Muscle of back (tissue), 11 donors: ENCODE data around the gene FNDC11. TPM values are rescaled to one million over a fixed set of nuclear protein-coding genes. Genes with fewer than 3 reads are reported as not detected.

ENCODE experiments used
- DNase-seq, 3 donors: peaks; one replicate each; pipeline versions ENCODE4 v3.0.0 to v3.0.0-alpha.2; 2013
- polyA plus RNA-seq, 10 donors: library from polyadenylated mRNA; unstranded; fragments of 120-200 nt; gene quantifications; one replicate each; pipeline ENCODE4 v1.2.1, GENCODE V29; 2013; ENCODE audit not compliant: insufficient read length in 10 of 10

Gene FNDC11
- polyA plus RNA-seq, 10 donors: 0.12 to 0.36 (median 0.24) TPM; not detected in 3

DNA sequence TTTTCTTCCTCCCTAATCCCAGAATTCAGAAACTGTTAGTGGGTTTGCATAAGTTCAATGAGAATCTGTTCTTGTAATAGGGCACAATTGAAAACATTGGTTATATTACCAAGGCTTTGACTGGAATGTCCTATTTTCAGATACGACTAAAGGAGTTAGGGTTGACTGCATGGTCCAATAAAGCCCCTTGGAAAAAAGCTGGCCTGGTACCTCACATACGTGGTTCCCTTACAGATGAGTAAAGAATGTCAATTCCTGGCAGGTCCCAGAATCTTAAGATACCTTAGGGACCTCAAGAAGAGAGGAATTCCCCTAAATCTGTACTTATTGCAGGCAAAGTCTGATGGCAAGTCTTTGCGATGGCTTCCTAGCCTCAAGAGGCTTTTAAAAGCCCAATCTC is 28.8 kb upstream of the FNDC11 start:
- DNase-seq: no peak

- DNase-seq: no peak
These were observed 28.0 kb upstream of the FNDC11 start for GRCh38 chr20:63525971-63526370.

GRCh38 chr20:63527184-63527583 is 26.8 kb upstream of the FNDC11 start:
- DNase-seq: no peak

DNA sequence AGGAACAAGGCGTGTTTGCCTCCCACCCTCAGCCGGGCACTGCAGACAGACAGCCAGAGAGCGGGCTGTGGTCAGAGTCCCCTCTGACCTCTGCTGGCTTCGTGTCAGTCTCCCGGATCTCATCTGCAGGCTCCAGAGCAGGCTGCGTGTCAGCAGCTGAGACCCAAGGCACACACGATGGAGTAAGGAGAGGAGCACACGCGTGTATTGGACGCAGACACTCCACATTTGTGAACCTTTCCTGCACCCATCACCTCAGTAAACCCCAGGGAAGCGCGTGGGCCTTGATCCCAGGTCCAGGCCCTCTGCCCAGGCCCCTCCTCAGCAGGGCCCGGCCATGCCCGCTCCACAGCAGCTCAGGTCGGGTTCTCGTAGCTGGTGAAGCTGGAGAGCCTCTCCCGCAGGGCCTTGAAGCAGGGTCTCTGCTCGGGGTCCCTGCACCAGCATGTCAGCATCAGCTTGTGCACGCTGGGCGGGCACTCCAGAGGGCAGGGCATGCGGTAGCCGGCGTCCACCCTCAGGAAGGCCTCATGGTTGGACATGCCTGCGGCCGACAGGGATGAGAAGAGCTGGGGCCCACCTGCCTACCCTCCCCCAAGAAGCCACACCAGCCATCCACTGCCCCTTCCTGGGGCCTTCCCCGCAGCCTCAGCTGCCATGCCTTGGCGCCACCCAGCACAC is 24.6 kb upstream of the FNDC11 start:
- no peak for DNase-seq

GRCh38 chr20:63529861-63530787 is 23.8 kb upstream of the FNDC11 start:
- DNase-seq: no peak

DNA sequence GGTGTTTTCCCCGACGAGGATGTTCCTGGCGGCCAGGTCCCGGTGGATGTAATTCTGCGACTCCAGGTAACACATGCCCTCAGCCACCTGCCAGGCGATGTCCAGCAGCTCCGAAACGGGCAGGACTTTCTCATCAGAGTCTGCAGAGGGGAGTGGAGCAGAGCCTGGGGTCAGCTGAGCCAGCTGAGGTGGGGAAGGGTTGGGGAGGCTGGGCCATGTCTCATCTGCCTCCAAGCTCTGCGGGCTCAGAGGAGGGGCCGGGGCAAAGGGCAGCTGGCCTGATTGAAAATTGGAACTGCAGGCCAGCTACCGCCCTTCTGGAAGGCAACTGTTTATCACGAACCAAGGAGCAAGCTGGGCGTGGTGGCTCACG is 23.2 kb upstream of the FNDC11 start:
- DNase-seq: no peak

DNA sequence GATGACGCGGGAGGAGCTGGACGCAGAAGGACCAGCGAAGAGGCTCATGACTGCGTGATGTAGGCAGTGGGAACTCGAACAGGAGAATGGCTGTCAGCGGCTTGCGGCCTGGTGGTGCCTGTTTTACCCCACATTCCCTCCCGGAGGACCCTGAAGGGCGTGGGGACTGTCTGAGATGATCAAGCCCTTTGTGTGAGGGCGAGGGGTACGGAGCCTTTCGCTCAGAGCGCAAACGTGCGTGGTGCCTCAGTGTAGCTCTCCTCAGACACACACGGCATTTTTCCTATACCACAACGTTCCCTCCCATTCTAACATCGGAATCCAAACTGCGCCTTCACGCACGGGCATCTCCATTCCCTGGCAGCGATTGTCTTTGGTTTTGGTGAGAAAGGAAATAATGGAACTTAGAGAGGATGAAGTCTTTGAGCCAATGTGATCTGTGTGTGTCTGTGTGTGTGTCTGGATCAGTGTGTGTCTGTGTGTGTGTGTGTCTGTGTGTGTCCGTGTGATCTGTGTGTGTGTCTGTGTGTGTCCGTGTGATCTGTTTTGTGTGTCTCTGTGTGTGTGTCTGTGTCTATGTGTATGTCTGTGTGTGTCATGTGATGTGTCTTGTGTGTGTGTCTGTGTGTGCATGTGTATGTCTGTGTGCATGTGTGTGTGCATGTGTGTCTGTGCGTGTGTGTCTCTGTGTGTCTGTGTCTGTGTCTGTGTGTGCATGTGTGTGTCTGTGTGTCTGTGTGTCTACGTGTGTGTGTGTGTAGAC is 22.1 kb upstream of the FNDC11 start:
- DNase-seq: no peak

GRCh38 chr20:63532449-63532971 is 21.4 kb upstream of the FNDC11 start:
- DNase-seq: no peak

GRCh38 chr20:63533388-63533787 is 20.6 kb upstream of the FNDC11 start:
- DNase-seq: no peak

DNA sequence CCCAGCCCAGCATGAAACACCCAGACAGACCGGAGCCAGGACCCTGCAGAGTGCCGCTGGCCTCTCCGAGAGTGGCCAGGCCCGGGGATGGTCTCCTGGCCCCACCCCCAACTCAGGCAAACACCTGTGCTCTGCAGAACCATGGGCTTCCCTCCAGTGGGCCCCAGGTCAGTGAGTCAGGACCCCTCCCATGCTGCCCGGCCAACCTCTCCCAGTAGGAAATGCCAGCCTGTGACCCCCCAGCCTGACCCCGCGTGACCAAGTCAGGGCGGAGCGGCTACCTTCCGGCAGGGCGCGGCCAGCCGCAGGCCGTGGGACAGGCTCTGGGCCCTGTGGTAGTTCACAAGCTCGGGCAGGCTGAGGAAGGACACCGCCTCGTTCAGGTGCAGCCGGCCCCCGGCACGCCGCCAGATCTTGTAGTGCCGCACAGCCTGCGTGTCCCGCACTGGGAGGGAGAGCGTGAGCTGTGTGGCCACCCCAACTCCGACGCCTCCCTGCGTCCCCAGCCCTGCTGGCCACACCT is 20.0 kb upstream of the FNDC11 start:
- DNase-seq: no peak

DNA sequence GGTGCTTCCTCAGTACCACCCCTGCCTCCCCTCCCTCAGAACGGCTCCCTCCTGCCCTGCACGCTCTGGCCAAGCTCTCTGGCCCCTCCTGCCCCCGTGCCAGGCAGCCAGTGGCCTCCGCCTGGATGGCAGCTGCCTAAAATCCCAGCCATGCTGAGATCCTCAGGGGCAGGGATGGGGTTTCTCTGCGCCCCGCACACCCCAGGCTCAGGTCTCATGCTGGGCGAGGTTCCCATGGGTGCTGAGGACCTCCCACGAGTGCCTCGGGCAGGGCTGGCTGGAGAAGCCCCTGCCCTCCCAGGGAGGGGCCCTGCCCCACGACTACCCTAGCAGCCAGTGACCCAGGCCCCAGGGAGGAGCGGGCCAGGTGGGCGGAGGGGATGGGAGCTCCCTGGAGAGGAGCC is 19.5 kb upstream of the FNDC11 start:
- DNase-seq: no peak

- DNase-seq: no peak
These were observed 18.9 kb upstream of the FNDC11 start for GRCh38 chr20:63534831-63535651.

DNA sequence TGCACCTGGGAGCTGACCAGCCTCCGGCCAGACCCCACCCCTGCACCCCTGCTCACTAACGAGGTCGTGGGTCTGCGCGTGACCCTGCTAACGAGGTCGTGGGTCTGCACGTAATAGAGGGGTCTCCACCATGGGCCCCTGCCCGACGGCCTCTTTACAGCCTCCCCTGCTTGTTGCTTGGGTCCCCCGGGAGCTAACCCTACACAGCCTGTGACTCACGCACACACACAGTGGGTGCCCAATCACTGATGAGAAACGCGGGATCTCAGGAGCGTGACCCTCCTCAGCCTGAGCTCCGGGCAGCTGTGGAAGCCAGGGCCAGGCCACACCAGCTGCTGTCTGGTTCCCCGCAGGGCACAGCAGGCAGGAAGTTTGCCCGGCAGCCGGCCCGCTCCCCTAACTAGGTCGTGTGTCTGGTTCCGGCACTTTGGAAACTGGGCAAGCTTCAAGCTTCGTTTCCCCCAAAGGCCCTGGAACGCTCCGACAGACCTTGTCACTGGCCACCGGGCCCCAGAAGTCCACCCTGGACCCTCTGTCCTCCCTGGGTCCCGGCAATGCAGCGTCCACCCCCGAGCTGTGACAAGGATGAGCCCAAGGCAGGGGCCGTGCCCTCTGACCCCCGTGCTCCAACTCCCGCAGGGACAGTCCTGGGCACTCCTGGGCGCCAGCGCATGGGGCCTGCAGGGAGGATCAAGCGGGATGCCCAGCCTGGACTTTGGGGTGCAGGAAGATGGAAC is 17.6 kb upstream of the FNDC11 start:
- DNase-seq: no peak

DNA sequence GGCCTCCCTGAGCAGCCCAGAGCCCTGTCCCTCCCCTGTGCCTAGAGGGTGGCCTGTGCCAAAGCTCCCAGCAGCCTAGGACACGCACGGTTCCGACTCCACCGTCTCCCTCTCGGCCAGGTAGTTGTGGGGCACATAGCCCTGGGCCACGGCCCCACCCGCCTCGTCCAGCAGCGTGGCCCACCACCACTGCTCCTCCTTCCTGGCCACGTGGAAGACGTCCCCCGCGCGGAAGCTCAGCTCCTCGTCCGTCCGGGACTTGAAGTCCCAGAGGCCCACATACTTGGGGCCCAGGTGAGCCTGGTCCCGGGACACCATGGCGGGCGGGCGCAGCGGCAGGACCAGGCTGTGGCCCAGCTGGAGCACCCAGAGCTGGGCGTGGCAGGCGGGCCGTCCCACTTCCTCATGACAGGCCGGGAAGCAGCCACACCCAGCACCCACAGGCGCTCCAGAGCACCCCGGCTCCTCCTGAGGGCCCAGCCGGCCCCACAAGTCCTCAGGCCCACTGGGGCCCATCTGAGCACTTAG is 16.9 kb upstream of the FNDC11 start, which contains the start of gene PTK6:
Gene PTK6, minus strand, starts transcription at position 380 of the 528 bp plus-strand sequence. Its CDS starts 62 bp downstream, at position 318.
- no peak for DNase-seq

- DNase-seq: peak; percentile 61 to 88 (median 84)
These were observed 16.3 kb upstream of the FNDC11 start for GRCh38 chr20:63537525-63538203.

DNA sequence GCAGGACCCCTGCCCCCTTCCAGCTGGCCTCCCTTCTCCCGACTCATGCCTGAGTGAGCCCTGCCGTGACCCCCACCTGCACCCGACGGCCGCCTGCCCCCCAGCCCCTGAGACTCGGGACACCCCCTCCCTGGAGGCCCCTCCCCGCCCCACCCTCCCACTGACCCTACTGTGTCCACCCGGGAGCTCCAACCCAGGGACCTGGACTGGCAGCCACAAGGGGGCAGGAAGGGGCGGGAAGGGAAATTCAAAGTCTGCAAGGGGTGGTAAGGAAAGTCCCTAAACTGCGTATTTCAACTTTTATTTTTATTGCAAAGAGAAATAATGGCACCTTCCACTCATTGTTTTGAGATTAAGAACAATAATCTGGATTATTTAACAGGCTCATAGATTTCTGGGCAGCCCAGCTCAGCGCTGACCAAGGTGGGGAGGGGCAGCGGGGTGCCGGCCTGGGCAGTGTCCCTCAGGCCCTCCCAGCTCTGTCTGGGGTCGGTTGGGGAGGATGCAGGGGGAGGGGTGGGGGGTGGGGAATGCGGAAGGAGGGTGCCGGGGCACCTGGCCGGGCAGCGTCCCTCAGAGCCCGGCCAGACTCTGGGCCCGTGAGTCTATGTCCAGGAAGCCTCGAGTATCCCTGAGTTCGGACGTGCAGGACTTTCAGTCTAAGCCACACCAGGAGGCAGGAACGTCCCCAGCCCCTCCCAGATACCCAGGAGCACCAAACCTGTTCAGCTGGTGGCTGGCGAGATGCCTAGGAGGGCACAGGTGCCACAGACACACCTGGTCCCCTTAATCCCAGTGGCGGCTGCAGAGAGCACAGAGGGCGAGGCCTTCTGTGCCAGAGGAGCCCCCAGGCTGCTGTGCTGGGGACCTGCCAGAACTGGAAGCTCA is 15.5 kb upstream of the FNDC11 start:
- no peak for DNase-seq

DNA sequence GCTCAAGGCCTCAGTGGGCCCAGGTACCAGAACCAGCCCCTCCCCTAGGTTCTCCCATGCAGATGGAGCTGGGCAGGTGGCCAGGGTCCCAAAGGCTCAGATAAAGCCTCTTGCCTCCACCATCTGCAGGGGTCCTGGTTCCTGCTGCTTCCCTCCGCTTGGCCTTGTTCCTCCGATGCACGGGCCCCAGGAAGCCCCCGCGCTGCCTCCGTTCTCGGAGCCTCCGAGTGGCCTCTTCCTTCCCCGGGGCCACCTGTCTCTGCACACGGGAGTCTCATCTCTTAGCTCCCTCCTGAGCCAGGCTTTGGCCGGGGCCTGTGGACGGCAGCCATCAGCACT is 14.9 kb upstream of the FNDC11 start:
- DNase-seq: no peak
